HG03064 (cell line): ENCODE data around the gene LSM12.
"Not testable (repeated sequence)": the region's sequence is repeated elsewhere in the genome, so short reads cannot be mapped to it uniquely, and the experiment has no call there.

Source experiments
- ATAC-seq: cut with Tn5 transposase; IDR thresholded peaks from one replicate; pipeline ENCODE4 v1.9.1; 2021; ENCODE audit warnings: low read depth; ENCODE audit not compliant: unreplicated experiment

Gene LSM12

DNA sequence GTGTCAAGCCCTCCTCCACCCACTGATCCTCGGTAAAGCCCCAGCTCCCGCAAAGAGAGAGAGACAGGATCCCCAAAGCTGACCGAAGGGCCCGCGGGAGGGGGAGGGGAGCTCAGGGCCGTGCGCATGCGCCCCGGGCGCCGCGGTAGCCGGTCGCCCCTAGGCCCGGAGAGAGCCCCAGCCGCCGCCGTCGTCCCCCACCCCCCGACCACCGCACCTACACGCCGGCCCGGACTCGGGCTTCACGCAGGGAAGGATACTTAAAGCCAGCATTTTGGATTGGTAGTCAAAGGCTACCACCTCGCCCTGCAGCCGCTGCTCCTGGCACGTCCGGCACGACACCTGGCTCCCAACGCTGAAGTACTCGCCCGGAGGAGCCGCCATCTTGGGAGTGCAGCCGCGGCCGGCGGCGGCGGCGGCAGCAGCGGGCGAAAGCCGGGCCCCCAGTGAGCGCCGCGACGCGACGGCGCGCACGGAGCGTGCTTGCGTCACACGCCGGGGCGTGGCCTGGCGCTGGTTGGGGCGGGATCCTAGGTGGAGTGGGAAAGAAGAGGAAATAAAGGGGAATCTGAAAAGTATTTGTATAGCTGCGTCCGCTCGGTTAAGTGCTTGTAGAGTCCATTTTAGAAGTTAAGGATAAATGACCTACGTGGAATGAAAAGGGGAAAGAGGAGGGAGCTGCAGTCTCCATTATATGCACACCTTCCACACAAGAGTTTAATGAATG, at the start of gene LSM12:
LSM12 (minus strand) TSS at position 468 of the 727 bp plus-strand sequence; CDS start at position 384, 84 bp downstream.
- peak; percentile 45 for ATAC-seq

DNA sequence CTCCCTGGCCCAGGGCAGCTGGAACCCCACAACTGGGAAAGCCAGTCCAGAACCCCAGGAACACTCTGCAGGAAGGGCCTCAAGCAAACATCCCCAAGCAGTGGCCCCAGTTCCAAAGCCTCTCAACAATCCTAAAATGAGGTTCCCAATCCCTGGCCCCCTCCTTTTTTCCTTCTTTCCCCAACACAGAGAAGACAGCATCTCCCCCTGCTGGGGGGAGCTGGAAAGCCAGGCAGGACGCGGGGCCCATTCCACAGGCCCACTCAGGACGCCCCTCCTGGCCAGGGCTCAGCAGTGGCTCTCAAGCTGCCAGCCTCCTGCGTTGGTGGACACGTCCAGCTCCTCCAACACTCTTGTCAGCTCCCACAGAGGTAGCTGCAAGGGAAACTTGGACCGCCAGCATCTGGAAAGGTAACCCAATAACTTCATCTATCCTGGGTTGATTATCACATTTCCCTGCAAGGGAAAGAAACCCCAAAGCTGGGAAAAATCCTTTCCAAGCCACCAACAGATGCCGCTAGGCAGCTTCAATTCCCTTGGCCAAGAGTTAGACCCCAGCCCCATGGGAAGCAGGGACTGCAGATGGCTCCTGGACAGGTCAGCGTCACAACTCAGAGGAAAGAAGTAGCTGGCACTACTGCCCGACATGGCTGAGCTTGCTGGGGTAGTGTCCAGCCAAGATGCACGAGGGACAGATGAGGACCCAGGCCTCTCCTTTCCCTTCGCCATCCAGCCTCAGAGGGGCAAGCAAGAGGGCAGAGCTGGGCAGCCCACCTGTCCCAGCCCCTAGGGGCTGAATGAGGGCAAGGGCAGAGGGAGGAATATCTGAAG, 49.3 kb upstream of the LSM12 start:
- no peak for ATAC-seq

DNA sequence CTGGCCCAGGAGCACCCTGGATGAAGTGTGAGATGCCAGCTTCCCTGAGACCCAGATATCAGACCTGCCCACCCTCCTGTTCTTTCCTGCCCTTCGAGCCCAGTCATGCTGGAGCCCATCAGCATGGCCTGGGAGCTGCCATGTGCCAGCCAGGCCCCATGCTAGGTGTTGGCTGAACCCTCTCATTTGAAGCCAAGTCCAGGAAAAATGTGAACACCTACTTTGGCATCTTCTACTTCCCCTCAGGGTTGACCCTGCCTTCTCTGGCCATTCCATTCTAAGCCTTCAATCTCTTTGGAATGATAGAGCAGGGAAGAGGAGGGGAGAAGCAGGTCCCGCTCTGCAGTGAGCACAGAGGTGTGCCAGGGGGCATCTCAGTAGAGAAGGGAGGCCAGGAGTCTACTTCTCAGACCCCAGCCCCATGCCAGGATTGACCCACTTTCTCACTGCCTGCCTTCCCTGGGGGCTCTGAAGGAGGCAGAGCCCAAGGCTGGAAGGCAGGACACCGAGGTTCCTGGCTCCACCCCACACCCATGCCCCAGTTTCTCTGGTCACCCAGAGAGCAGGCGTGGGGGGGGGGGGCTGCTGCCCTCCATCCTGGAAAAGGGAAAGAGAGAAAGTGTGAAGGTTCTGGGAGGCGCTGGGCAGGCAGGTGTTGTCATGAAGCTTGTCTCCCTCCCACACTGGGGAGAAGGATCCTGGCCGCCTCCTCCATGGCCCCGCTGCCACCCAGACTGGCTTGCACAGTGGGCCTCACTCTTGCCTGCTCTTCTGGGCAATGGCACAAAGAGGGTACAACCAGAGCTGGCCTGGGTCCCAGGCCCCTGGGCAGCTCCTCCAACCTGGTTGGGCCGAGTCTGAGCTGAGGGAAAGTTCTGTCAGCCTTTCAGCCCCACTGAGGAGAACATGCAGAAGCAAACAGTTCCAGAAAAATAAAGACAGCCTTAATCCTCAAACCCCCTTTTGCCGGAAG, 47.7 kb upstream of the LSM12 start:
- no peak for ATAC-seq

GRCh38 chr17:44113382-44113781, 46.9 kb upstream of the LSM12 start:
- no peak for ATAC-seq

DNA sequence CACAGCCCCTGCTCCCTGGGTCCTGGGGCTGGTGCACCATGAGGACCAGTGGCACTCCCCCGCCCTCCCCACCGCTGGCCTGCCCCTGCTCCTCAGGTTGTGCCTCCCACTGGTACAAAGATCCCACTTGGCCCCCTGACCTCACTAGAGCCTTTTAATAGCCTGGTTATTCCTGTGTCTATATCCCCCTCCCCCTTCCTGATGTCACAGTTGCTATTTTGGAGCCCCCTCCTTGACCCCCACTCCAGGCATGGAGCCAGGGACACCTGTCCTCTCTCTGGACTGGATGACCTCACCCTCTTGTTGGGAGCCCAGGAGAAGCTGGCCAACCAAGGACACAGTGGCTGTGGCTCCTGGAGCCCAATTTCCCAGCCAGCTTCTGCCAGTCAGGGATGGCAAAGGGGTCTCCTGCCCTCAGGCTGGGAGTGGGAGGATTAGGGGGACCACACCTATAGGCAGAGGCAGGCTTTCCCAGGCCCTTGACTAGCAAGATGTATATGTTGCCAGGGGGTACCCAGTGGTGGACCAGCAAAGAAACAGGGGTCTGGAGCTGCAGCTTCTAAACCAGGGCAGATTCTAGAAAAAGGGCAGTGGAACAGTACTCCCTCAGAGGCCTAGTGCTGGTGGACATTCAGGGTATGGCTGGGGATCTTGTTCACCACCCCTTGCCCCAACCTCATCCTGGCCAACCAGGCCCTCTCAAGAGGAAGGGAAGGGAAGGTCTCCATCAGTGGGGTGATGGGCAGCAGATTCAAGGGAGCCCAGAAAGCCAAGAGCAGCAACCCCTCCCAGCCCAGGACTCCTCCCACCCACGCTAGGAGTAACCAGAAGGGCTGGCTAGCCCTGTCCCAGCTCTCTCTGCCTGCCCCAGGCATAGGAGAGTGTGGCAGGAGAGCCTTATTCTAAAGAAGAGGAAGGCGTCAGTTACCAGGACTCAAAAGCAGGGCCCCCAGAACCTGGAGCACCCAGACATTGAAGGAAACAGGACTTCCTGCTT, 46.1 kb upstream of the LSM12 start:
- ATAC-seq, result no peak

GRCh38 chr17:44111777-44112176, 45.3 kb upstream of the LSM12 start:
- ATAC-seq, result no peak

DNA sequence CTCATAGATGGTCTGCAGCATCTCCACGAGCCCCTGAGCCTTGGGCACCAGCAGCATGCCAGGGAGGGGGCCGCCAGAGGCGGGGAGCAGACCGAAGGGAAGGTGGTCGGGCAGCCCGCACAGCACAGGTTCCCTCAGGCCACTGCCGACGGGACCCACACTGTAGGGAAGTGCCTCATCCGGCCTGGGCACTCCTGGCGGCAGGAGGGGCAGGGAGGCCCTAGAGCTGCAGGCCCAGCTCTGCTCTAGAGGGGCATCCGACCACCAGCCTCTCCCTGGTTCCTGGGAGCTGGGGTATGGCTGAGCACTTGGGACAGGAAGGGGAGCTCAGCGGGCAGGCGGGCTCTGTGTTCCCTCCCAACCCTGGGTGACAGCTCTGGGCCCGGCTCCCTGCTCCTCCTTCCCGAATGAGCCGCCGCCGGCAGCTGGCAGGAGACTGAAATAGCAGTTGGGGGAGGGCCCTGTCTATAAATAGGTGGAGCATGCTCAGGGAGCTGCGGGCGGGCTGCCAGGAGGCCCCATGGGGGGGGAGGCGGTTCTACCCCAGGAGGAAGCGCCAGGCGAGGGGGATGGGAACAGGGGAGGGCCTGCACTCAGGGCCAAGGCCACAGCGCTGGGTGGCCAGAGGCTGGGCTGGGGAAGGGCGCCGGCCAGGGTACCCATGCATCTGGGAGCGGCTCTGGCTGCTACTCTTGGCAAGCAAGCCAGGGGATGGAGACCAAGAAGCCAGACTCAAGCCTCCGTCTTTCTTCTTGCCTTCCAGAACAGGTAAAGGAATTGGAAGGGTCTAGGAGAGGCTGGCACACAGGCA, 44.6 kb upstream of the LSM12 start:
- no peak for ATAC-seq

DNA sequence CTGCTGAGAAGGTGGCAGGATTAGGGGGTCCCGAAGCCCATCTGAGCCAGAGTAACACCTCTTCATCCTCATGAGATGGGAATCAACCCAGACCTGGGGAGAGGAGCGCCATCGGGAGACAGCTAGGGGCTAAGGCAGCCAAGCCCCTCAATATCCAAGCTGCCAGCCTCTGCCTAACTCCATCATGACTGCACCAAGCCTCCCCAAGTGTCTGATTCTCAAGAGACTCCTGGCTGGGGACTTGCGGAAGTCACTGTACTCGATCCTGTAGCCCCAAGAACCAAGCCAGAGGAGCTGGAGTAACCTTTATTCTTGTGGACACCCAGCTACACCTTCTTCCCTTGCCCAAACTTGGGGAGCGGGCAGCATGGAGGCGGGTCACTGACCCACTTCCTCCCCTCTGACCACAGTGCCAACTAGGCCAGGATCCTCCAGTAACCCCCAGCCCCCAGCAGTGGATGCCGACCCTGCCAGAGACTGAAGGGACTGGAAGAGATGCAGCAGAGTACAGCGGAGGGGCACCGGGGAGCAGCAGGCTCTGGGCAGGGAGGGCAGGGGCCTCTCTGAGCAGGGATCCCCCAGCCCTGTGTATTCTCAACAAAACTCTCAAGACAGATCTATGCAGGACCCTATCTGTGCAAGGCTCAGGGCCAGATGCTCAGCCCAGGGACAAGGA, 43.7 kb upstream of the LSM12 start:
- ATAC-seq, result no peak

GRCh38 chr17:44109312-44109630, 42.8 kb upstream of the LSM12 start:
- ATAC-seq, result no peak

DNA sequence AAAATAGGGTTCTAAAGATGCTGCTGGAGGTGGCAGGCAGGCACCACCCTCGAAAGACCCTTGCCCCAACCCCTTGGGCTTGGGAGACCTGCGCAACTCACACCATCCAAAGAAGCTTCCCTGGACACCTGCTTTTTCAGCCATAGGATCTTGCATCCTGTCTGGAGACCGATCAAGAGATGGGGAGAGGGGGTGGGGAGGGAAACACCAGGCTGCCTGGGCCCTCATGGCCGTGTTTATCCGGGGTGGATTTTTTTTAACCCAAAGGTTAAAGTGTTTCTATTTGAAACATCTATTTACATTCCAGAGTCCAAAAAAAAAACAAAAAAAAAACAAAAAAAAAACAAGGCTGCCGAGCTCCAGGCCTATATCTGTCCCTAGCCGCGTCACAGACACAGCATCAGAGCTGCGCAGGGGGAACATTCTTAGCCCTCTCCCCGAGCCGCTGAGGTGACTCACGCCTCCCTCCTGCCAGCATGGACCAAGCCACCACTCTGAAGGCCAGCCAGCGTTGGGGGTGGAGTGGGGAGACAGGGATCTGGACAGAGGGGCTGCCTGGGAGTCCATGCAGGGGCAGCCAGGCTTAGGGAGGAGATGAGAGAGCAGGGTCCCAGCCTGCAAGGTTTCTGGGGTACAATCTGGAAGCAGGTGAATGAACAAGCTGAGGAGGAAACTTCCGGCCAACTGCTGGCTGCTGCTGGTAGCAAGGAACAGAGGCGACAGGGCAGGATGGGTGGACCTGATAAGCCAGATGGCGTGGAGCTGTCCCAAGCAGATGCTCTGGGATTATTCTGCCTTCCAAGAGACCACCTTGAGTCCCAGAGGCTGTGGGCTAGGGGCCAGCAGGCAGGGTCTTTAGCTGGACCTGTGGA, 42.2 kb upstream of the LSM12 start:
- ATAC-seq, result no peak

DNA sequence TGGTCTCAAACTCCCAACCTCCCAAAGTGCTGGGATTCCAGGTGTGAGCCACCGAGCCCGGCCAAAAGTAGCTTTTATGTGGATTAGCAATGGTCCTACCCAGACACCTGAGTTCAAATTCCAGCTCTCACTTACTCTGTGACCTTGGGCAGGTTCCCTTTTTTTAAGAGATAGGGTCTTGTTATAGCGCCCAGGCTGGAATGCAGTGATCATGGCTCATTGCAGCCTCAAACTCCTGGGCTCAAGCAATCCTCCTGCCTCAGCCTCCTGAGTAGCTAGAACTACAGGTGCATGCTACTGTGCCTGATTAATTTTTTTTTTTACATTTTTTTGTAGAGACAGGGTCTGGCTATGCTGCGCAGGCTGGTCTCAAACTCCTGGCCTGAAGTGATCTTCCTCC, 40.3 kb upstream of the LSM12 start:
- no peak for ATAC-seq

DNA sequence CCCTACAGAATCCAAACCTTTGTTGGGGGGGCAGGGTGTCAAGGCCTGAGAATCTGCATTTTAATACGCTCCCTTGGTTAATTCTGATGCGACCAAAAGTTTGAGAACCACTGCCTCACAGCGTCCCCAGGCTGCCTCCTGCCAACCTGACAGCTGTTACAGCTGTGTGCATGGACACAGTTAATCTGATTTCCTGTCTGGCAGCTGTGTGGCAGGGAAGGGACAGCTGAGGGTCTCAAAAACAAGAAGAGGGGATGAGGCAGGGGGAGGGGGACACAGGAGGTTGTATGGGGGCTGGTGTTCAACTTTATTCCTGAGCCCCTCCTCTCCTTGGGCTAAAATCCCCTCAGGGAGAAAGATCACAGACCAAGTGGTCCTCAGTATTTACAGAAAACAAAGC, 39.5 kb upstream of the LSM12 start:
- no peak for ATAC-seq

DNA sequence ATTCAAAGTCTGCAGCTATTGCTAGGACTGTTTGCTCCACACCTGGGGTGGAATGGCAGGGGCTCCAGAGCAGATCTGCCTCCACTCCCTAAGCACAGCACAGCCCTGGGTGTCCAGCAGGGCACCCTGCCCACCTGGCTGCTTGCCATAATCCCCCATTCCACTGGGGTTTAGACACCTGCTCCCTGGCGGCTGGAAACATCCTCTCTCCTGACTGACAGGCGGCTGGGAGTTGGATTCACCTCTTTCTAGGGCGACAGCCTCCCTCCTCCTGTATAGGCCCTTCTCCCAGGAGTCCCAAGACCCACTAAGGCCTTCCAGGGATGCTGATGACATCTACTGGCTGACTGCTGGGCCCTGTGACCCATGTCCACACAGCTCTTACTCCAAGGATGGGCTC, 39.0 kb upstream of the LSM12 start:
- no peak for ATAC-seq

DNA sequence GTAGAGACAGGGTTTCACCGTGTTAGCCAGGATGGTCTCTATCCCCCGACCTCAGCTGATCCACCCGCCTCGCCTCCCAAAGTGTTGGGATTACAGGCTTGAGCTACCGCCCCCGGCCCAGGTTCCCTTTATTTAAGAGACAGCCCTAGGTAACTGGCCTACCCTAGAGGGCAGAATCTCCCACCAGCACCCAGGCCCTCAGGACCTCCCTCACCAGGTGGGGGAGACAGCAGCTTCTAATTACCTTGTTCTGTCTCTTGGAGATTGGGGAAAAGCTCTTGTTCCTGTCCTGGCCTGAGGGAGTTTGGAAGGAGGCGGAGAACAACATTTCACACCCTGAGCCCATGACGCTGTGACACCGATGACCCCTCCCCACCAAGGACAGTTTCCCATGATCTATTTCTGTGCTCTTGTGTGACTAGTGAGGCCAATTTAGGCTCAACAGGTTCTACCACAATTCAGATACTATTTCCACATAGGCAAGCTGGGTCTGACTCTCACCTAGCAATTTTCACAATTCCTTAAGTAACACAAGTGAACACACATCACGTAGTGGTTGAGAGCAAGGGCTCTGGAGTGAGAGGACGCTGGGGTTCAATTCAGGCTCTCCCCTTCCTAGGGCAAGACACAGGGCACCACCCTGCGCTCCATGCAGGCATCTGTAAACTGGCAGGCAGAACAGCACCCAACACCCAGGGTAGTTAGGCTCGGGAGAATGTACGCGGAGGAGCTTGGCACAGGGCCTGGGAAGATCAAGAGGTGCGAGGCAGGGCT, 36.6 kb upstream of the LSM12 start:
- ATAC-seq, result no peak

DNA sequence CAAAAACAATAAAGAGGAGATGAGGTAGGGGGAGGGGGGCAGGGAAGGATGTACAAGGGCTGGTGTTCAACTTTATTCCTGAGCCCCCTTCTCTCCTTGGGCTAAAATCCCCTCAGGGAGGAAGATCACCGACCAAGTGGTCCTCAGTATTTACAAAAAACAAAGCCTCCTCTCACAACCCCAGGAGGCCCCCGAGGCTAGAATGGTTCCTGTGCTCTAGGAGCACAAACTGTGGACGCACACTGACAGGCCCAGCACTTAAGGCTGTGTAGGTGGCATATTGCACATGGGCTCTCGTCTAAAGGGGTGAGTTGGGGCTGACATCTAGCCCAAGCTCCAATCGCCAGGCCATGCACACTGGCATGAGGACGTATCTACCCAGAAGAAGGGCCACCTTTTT, 35.4 kb upstream of the LSM12 start:
- ATAC-seq, result not testable (repeated sequence)

GRCh38 chr17:44097110-44097958, 30.9 kb upstream of the LSM12 start:
- ATAC-seq, result no peak
